NB4 (cell line): ENCODE measurements around the gene TMPRSS5.
"Not testable (repeated sequence)": the region's sequence is repeated elsewhere in the genome, so short reads cannot be mapped to it uniquely, and the experiment has no call there.

Experiments
- DNase-seq: peaks from one replicate; pipeline ENCODE4 v3.0.0; 2010; ENCODE audit warnings: low read depth
- H3K4me3 ChIP-seq: one replicate; pipeline ENCODE4 v1.5.1; 2011; ENCODE audit warnings: mild to moderate bottlenecking, low read depth, low read length, moderate library complexity
- MYC ChIP-seq: IDR thresholded peaks from 2 replicates; pipeline ENCODE4 v1.6.1; 2011; ENCODE audit warnings: low read depth, low read length
- POLR2A ChIP-seq: IDR thresholded peaks from 2 replicates; pipeline ENCODE4 v1.6.1; 2011; ENCODE audit warnings: mild to moderate bottlenecking; ENCODE audit not compliant: insufficient read length; ENCODE audit errors: extremely low read depth
- TF ChIP-seq, protein P1 (sequence below): IDR thresholded peaks from 2 replicates; pipeline ENCODE4 v1.6.1; 2011; ENCODE audit warnings: low read depth, low read length
- TF ChIP-seq, protein P2 (sequence below): IDR thresholded peaks from one replicate; pipeline ENCODE4 v1.5.1; 2012; ENCODE audit warnings: low read depth, low read length

TMPRSS5 gene

DNA sequence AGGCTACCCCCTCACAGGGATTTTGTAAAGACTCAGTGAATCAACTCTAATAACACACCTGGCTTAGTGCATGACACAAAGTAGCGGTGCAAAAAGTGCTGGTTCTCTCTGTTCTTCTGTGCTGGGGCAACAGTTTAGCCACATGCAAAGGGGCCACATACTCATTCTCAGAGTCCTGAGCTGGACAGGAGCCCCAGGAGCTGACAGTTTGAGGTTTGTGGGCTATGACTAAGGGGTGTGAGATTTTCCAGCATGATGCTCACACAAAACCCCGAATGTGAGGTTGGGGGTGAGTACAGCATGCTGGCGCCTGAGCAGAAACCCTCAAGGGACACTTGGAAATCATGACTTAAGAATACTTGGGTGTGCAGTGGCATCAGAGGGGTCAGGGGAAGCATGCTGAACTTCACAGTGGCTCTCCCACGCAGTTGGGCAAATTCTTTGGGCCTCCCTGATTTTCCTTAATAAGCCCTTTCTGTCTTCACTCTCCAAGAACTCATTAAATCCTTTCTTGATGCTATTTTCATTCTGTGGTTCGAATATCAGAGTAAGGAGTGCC, 31.0 kb downstream of the TMPRSS5 start:
- no peak overlapping the region for H3K4me3 ChIP-seq
- DNase-seq: peak; percentile 70
- TF ChIP-seq POLR2A (no peak), MYC (no peak)
- TF ChIP-seq, protein P1, sequence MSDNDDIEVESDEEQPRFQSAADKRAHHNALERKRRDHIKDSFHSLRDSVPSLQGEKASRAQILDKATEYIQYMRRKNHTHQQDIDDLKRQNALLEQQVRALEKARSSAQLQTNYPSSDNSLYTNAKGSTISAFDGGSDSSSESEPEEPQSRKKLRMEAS: no peak
- TF ChIP-seq, protein P2, sequence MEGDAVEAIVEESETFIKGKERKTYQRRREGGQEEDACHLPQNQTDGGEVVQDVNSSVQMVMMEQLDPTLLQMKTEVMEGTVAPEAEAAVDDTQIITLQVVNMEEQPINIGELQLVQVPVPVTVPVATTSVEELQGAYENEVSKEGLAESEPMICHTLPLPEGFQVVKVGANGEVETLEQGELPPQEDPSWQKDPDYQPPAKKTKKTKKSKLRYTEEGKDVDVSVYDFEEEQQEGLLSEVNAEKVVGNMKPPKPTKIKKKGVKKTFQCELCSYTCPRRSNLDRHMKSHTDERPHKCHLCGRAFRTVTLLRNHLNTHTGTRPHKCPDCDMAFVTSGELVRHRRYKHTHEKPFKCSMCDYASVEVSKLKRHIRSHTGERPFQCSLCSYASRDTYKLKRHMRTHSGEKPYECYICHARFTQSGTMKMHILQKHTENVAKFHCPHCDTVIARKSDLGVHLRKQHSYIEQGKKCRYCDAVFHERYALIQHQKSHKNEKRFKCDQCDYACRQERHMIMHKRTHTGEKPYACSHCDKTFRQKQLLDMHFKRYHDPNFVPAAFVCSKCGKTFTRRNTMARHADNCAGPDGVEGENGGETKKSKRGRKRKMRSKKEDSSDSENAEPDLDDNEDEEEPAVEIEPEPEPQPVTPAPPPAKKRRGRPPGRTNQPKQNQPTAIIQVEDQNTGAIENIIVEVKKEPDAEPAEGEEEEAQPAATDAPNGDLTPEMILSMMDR: no peak

DNA sequence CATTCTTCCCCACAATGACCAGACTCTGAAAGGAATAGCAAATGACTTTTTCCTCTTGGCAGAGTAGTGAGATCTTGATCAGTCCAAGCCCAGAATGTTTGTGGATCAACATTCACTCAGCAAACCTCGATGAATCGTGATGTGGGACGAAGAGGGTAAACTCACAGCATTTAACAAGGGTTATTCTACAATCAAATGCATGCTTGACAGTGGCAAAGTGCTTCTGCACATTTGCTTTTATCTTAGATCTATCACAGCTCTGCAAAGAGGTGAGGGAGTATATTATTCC, 31.8 kb downstream of the TMPRSS5 start:
- TF ChIP-seq POLR2A: no peak
- TF ChIP-seq, protein P2: no peak
- no peak for TF ChIP-seq MYC
- TF ChIP-seq, protein P1: no peak

DNA sequence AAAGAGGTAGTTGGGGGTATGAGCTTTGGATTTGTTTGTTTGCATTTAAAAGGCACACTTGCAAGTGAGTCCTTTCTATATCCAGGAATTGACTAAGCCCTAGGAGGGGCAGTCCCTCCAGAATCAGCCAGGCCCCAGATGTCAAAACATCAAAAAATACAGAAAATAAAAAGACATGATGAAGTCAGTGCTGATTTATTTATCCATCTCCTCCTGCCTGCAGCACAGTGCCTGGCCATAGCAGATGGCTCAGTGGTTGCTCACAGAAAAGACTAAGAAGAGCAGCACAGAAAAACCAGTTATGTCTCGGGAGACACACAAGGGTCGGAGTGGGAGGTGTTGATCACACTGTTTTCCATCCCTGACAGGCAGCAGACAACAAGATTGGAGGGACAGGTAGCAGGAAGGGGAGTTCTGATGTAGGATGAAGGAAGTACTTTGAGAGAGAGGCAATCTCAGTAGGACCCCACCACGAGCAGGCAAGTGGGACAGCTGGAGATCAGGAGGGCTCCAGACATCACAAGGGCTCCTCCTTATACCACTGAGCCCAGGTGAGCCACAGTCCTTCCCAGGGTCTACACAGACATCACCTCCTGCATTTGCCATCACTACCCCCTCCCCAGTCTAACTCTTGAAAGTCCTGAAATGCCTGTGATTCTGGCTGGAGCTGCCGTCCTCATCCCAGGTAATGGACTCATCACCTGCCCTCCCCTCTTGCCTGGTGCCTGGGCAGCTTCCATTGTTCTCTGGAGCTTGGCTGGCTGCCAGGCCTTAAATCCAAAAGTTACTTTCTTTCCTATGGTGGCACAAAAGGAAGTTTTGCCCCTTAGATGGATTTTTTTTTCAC, 32.3 kb downstream of the TMPRSS5 start:
- no peak for DNase-seq

More for the DNA sequence above, 31.8 kb downstream of the TMPRSS5 start:
- no peak for DNase-seq
- no peak overlapping the region for H3K4me3 ChIP-seq

DNA sequence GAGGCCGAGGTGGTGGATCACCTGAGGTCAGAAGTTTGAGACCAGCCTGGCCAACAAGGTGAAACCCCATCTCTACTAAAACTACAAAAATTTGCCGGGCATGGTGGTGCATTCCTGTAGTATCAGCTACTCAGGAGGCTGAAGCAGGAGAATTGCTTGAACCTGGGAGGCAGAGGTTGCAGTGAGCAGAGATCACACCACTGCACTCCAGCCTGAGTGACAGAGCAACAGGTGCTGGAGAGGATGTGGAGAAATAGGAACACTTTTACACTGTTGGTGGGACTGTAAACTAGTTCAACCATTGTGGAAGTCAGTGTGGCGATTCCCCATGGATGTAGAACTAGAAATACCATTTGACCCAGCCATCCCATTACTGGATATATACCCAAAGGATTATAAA, 34.2 kb downstream of the TMPRSS5 start:
- not testable (repeated sequence) for H3K4me3 ChIP-seq, DNase-seq

More for the DNA sequence above, 32.3 kb downstream of the TMPRSS5 start:
- TF ChIP-seq MYC: no peak
- TF ChIP-seq, protein P2: no peak
- no peak for TF ChIP-seq POLR2A
- TF ChIP-seq, protein P1: no peak
- H3K4me3 ChIP-seq: no peak overlapping the region

DNA sequence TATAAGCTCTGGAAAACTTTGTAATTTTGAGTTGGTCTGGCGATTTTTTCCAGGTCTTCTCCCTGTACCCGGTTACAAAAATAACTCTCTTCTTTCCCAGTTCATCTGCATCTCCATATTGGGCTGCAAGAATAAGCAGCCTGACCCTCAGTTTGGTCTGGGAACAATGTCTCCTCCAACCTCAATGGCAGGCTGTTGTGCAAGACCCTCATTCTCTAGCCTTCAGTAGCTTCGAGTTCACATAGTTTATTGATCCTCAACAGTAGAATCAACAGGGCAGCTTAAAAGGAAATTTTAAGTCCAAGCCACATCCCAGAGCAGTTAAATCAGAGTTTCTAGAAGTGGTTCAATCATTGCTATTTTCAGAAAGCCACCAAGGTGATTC, 35.3 kb downstream of the TMPRSS5 start:
- TF ChIP-seq MYC (no peak), POLR2A (no peak)
- TF ChIP-seq, protein P1: no peak
- TF ChIP-seq, protein P2: no peak
- DNase-seq: no peak
- no peak overlapping the region for H3K4me3 ChIP-seq

DNA sequence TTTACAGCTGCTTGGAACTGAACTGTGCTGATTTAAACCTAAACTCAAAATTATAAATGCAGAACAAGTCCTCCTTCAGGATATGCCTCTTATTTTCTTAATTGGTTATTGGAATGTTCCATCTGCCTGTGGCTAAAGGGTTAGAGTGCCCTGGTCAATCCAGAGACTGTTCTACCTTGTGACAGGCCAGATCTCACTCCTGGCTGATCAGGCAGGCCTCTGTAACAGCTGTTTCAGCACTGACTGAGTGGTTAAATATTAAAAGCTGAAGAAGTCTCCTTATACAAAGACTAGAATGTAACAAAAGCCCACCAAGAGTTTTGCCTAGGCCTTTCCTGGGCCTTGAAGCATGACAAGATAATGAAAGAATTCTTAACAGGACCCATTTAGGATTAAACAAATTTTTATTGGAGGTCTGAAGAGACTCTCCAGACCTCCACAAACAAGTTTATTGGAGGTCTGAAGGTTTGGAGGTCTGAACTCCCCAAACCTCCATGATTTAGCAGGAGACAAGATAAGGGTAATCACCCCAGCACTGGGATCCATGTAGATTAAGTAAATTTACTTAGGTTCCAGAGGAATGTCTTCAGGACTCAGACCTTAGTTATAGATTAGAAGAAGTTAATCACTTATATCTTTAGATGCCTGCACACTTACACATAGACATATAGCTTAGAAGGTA, 35.8 kb downstream of the TMPRSS5 start:
- TF ChIP-seq, protein P2: no peak
- TF ChIP-seq, protein P1: no peak
- TF ChIP-seq MYC: no peak
- TF ChIP-seq POLR2A: no peak
- no peak for DNase-seq
- H3K4me3 ChIP-seq: no peak overlapping the region
